ENCODE measurements around the gene KRCC1. TPM values are rescaled to one million over a fixed set of nuclear protein-coding genes. Genes with fewer than 3 reads are reported as not detected.

The KRCC1 gene
- total and polyA plus RNA-seq, 9 of the 15 experiments (the other 6 are each of a cell fraction or from before 2014, with no cell fraction given), result 1.9 to 6.0 (median 2.2) TPM

GRCh38 chr2:88024509-88024908 is 31.1 kb downstream of the KRCC1 start:
- H3K9me3 ChIP-seq (replicated peaks; ENCODE audit: control insufficient read depth, insufficient read depth, low read depth, low read length), result peaks cover under 1% of the 10 kb centered on the region; the same call in 1 of the 2 replicates
- DNase-seq (ENCODE audit: extremely low read depth in 1 of 4, low spot score in 3 of 4) (peak in 1 of 4 experiments; percentile 20), FAIRE-seq (no peak), ATAC-seq (peak; percentile 61)
- no peaks in the 10 kb centered on the region for H4K20me1 ChIP-seq (replicated peaks; ENCODE audit: control insufficient read depth, insufficient read depth, low read length)
- no peaks in the 10 kb centered on the region for H3K79me2 ChIP-seq (ENCODE audit: control insufficient read depth, insufficient read depth, low read length)
- H3K27me3 ChIP-seq (ENCODE audit: control insufficient read depth in 2 of 2, insufficient read depth in 2 of 2, low read length in 2 of 2), result no peaks in the 10 kb centered on the region
- H3K4me2 ChIP-seq (ENCODE audit: insufficient read depth, low read length), result no peak overlapping the region
- no TSS peak for BruUV-seq (replicated peaks)
- 62% methylated on average over 6 of the region's 6 CpGs for WGBS (ENCODE audit: insufficient coverage, low coverage, missing lambda C conversion rate)
- no peak overlapping the region for H3K27ac ChIP-seq (ENCODE audit: extremely low read depth, low read depth, low read length)
- no peak overlapping the region for H3K9ac ChIP-seq (ENCODE audit: insufficient read depth in 1 of 2, low read depth in 2 of 2, low read length in 2 of 2)
- no peak overlapping the region for H3K4me3 ChIP-seq
- no peak overlapping the region for H2AFZ ChIP-seq (ENCODE audit: low read depth, low read length)
- H3K4me1 ChIP-seq (replicated peaks in 1 of 2; ENCODE audit: control insufficient read depth in 2 of 2, insufficient read depth in 2 of 2, low read length in 2 of 2), result peaks cover 3 to 10% of the 10 kb centered on the region in 2 experiments; a peak in 3 of 5 replicates
- no peak for TF ChIP-seq RBM14 (IDR thresholded peaks at IDR 0.05; ENCODE audit: borderline replicate concordance, insufficient read depth, low read depth, low read length)
- TF ChIP-seq NONO (IDR thresholded peaks at IDR 0.05; ENCODE audit: low read depth in 2 of 2, low read length in 1 of 2), result no peak
- TF ChIP-seq PKNOX1 (IDR thresholded peaks at IDR 0.05), result peak; percentile 78
- in situ Hi-C loops (cut with MboI) (loop anchor here (25.0 kb wide), 2 partner anchors 537 to 787 kb away; no protein-coding TSS in a partner anchor), intact Hi-C loops (cut with micrococcal nuclease) (no loop called here)
- H3K36me3 ChIP-seq (ENCODE audit: control insufficient read depth, insufficient read depth, low read length), result no peaks in the 10 kb centered on the region
- H3K9me1 ChIP-seq (ENCODE audit: control insufficient read depth, insufficient read depth, low read length), result no peaks in the 10 kb centered on the region
- ChIA-PET POLR2A (no interaction called here), CTCF (ENCODE audit: low intra/inter-chr PET ratio) (no interaction called here)

- Histone ChIP-seq H3K27me3 (ENCODE audit: control insufficient read depth in 2 of 2, insufficient read depth in 2 of 2, low read length in 2 of 2) (no peaks in the 10 kb centered on the region), H3K9ac (ENCODE audit: insufficient read depth in 1 of 2, low read depth in 2 of 2, low read length in 2 of 2) (no peak overlapping the region), H3K4me1 (replicated peaks in 1 of 2; ENCODE audit: control insufficient read depth in 2 of 2, insufficient read depth in 2 of 2, low read length in 2 of 2) (peaks cover 7 to 15% of the 10 kb centered on the region in 2 experiments; a peak in 4 of 5 replicates), H4K20me1 (replicated peaks; ENCODE audit: control insufficient read depth, insufficient read depth, low read length) (no peaks in the 10 kb centered on the region), H3K9me1 (ENCODE audit: control insufficient read depth, insufficient read depth, low read length) (no peaks in the 10 kb centered on the region), H3K36me3 (ENCODE audit: control insufficient read depth, insufficient read depth, low read length) (no peaks in the 10 kb centered on the region), H3K79me2 (ENCODE audit: control insufficient read depth, insufficient read depth, low read length) (no peaks in the 10 kb centered on the region), H3K4me3 (no peak overlapping the region), H3K27ac (ENCODE audit: extremely low read depth, low read depth, low read length) (no peak overlapping the region), H3K9me3 (replicated peaks; ENCODE audit: control insufficient read depth, insufficient read depth, low read depth, low read length) (peaks cover 2% of the 10 kb centered on the region; the same call in 1 of the 2 replicates), H2AFZ (ENCODE audit: low read depth, low read length) (no peak overlapping the region), H3K4me2 (ENCODE audit: insufficient read depth, low read length) (no peak overlapping the region)
- CTCF ChIA-PET (ENCODE audit: low intra/inter-chr PET ratio), result interaction anchor here (1.1 kb wide), 1 partner anchor 33 kb away, joined by 3 read pairs; the partner anchor contains the start of gene KRCC1
- DNase-seq (ENCODE audit: extremely low read depth in 1 of 4, low spot score in 3 of 4) (no peak), ATAC-seq (no peak), FAIRE-seq (no peak)
- BruUV-seq (replicated peaks), result no TSS peak
- in situ Hi-C loops (cut with MboI), result loop anchor here (25.0 kb wide), 2 partner anchors 535 to 785 kb away; no protein-coding TSS in a partner anchor
- 60% methylated on average over 5 of the region's 5 CpGs for WGBS (ENCODE audit: insufficient coverage, low coverage, missing lambda C conversion rate)
- TF ChIP-seq CSDE1 (IDR thresholded peaks at IDR 0.05) (0 out of 4 replicates have a peak, but pooled peaks of 1 of the 2 experiments have one; percentile 0), ZNF444 (CRISPR knock-in tag; IDR thresholded peaks at IDR 0.05) (no peak)
- intact Hi-C loops (cut with micrococcal nuclease), result loop anchor here (1.0 kb wide), 1 partner anchor 33 kb away; the partner anchor contains the start of gene KRCC1
- POLR2A ChIA-PET, result no interaction called here
Observed at GRCh38 chr2:88022669-88022921, 33.0 kb downstream of the KRCC1 start.
